Neutrophil (primary cell): ENCODE data around the gene DGLUCY.

Source experiments
- H3K27ac ChIP-seq: fragments of 200-600 bp; sonication (generic); 2 replicates; pipeline ENCODE4 v1.5.1; 2016; ENCODE audit warnings: mild to moderate bottlenecking, moderate library complexity
- H3K27me3 ChIP-seq: fragments of 200-600 bp; sonication (generic); 2 replicates; pipeline ENCODE4 v1.6.0; 2016; ENCODE audit warnings: mild to moderate bottlenecking
- H3K36me3 ChIP-seq: fragments of 200-600 bp; sonication (generic); 2 replicates; pipeline ENCODE4 v1.5.1; 2017
- H3K4me1 ChIP-seq, 2 experiments: fragments of 200-600 bp in 1 of 2; sonication (generic) in 1 of 2; 1 replicate in 1 of 2; 2 replicates in 1 of 2; pipeline versions ENCODE4 v1.5.1 to v1.6.1; 2013 to 2016; ENCODE audit warnings: low read depth in 1 of 2, low read length in 1 of 2, mild to moderate bottlenecking in 1 of 2, moderate library complexity in 1 of 2; ENCODE audit not compliant: control insufficient read depth in 1 of 2, insufficient read depth in 1 of 2
- H3K4me3 ChIP-seq, 2 experiments: fragments of 200-600 bp in 1 of 2; sonication (generic) in 1 of 2; 1 replicate in 1 of 2; 2 replicates in 1 of 2; pipeline ENCODE4 v1.5.1; 2013 to 2016; ENCODE audit warnings: low read depth in 1 of 2, low read length in 1 of 2, mild to moderate bottlenecking in 1 of 2, moderate library complexity in 1 of 2
- H3K9me3 ChIP-seq: fragments of 200-600 bp; sonication (generic); 2 replicates; pipeline ENCODE4 v1.5.1; 2016
- TF ChIP-seq, protein P1 (sequence below): fragments of 200-600 bp; sonication (generic); IDR thresholded peaks from 2 replicates; pipeline ENCODE4 v1.5.1; 2016; ENCODE audit warnings: antibody characterized with exemption

The DGLUCY gene

DNA sequence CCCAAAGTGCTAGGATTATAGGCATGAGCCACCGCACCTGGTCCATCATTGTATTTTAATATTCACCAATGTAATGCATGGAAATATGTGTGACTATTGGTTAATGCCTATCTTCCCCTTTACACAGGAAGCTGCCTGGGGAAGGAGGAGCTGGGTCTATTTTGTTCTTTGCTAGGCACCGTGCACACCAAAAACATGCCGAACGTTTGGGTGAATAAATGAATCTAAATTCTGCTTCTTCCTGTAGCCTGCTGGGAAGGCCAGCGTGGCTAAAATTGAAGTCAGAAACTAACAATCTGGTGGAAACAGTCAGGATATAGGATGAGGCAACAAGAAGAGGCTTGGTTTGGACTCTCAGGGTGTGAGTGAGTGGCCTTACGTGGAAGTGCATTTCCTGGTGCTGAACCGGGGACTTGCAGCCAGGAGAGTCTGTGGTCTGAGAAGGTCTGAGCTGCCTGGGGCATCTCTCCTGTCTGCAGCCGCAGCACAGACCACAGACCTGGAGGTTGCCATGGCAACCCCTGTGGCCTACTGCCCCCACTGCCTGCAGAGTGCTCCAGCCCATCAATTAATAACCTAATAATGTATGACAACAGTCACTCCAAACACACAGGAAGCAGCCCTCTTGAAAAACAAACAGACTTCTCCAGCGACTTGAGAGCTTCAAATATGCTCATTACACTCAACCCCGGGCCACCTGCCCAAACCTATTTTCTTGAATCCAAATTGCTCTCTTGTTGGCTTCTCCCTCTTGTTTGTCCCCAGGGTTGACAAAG is 136.2 kb downstream of the DGLUCY start:
- H3K4me3 ChIP-seq, result peak overlapping the region in 1 of 2 experiments; percentile 47
- peak overlapping the region; percentile 90 for H3K27ac ChIP-seq
- peaks cover 62 to 69% of the 10 kb centered on the region in 2 experiments for H3K4me1 ChIP-seq
- no peaks in the 10 kb centered on the region for H3K27me3 ChIP-seq
- H3K9me3 ChIP-seq, result no peaks in the 10 kb centered on the region
- TF ChIP-seq, protein P1, sequence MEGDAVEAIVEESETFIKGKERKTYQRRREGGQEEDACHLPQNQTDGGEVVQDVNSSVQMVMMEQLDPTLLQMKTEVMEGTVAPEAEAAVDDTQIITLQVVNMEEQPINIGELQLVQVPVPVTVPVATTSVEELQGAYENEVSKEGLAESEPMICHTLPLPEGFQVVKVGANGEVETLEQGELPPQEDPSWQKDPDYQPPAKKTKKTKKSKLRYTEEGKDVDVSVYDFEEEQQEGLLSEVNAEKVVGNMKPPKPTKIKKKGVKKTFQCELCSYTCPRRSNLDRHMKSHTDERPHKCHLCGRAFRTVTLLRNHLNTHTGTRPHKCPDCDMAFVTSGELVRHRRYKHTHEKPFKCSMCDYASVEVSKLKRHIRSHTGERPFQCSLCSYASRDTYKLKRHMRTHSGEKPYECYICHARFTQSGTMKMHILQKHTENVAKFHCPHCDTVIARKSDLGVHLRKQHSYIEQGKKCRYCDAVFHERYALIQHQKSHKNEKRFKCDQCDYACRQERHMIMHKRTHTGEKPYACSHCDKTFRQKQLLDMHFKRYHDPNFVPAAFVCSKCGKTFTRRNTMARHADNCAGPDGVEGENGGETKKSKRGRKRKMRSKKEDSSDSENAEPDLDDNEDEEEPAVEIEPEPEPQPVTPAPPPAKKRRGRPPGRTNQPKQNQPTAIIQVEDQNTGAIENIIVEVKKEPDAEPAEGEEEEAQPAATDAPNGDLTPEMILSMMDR, result peak; percentile 24
- H3K36me3 ChIP-seq, result no peaks in the 10 kb centered on the region

DNA sequence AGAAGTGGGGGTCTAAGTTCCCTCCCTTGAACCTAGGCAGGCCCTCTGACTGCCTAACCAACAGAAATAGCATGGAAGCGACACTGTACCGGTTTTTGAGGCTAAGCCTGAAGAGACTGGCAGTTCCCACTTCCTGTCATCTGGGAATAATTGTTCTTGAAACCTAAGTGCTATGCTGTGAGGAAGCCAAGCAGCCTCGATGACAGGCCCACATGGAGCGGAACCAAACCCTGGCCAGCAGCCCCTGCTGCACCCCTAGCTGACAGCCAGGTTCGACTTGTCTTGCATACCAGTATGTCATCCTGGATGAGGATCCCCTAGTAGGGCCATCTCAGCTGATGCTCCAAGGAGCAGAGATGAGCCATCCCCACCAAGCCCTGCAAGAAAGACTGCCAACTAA is 137.0 kb downstream of the DGLUCY start:
- Histone ChIP-seq H3K36me3 (no peaks in the 10 kb centered on the region), H3K4me1 (peaks cover 57 to 62% of the 10 kb centered on the region in 2 experiments), H3K4me3 (peak overlapping the region in 1 of 2 experiments; percentile 47), H3K27ac (peak overlapping the region; percentile 90), H3K9me3 (no peaks in the 10 kb centered on the region), H3K27me3 (peaks cover 2% of the 10 kb centered on the region)
- TF ChIP-seq, protein P1, result no peak

DNA sequence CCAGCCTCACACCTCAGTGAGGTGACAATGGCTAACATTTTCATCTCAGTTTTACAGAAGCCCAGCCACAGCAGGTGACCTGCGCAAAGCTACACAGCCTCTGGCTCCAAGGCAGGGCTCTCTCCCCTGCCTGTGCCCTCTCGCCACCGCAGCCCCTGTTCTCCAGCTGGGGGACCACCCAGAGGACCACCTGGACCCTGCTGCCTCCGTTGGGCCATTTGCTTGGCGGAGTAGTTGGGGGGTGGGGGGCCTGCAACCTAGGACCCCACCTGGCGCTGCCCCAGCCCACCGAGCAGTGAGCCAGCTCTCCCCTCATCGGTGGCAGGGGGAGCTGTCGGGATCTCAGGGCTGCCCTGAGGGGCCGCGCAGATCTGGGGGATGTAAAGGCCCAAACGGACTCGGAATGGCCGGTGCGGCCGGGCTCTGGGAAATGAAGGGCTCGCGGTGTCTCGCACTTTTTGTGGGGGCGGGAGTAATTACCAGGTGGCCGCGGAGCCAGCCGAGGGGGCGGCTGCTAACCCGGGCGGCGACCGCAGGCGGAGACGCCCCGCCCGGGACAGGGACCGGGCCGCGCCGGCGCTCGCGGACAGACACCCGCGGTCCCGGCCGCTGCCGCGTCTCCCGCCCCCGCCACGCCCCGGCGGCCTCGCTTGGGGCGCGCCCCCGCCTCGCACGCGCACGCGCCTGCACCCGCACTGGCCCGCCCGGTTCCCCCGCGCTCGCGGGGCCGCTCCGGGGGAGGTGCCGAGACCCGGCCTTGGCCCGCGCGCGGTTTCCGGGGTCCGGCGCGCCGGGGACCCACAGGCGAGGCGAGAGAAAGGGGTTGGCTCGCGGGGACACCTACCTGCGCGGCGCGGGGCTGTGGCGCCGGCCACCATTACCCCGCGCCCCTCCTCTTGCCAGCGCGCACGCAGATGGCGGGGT is 139.3 kb downstream of the DGLUCY start:
- peak overlapping the region; percentile 70 for H3K27ac ChIP-seq
- H3K36me3 ChIP-seq, result no peaks in the 10 kb centered on the region
- peaks cover 24% of the 10 kb centered on the region for H3K27me3 ChIP-seq
- TF ChIP-seq, protein P1, result no peak
- peak overlapping the region; percentile 65 to 66 for H3K4me3 ChIP-seq
- H3K9me3 ChIP-seq, result no peaks in the 10 kb centered on the region
- H3K4me1 ChIP-seq, result peaks cover 62 to 63% of the 10 kb centered on the region in 2 experiments

DNA sequence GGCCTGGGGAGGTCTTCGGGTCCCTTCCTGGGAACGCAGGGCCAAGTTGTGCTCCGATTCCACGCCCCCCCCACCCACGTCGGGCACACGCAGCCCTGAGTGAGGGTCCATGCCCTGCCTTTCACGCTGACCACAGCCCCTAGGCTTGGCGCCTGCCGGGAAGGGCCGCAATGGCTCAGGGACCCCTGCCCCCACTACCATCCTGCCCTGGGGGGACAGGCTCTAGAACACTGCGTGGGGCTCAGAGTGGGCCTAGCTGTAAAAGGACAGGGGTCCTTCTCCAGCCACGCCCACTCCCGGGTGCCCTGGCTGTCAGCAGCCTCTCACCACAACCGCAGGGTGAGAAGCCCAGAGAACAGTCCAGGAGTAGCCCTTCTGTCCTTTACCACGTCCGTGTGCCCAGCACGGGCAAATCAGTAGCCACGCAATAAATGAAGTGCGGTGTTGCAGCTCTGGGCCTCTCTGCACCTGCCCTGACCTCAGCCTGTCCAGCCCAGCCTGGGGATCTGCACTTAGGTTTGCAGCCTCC is 140.0 kb downstream of the DGLUCY start:
- Histone ChIP-seq H3K27ac (peak overlapping the region; percentile 70), H3K4me1 (peaks cover 58 to 59% of the 10 kb centered on the region in 2 experiments)

DNA sequence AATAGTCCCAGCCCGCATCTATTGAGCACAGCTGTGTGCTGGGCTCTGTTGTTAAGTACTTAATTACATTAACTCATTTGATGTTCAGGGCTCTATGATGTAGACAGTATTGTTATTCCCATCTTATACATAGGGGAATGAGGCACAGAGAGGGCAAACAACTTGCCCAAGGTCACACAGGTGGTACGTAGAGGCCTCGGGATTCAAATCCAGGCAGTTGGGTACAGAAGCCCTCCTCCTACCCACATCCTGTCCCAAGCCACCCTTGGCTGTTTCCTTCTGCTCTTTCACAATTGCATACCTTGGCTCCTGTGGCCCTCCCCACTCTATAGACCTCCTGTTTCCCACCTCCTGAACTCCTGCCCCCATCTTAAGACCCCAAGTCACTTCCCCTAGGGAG is 140.6 kb downstream of the DGLUCY start:
- TF ChIP-seq, protein P1, result no peak
- Histone ChIP-seq H3K27me3 (peaks cover 37% of the 10 kb centered on the region), H3K4me1 (peaks cover 52 to 53% of the 10 kb centered on the region in 2 experiments), H3K27ac (peak overlapping the region; percentile 70), H3K36me3 (no peaks in the 10 kb centered on the region), H3K4me3 (peak overlapping the region in 1 of 2 experiments; percentile 66), H3K9me3 (no peaks in the 10 kb centered on the region)

More for the DNA sequence above, 140.0 kb downstream of the DGLUCY start:
- no peaks in the 10 kb centered on the region for H3K9me3 ChIP-seq
- peaks cover 31% of the 10 kb centered on the region for H3K27me3 ChIP-seq
- H3K4me3 ChIP-seq, result peak overlapping the region; percentile 65 to 66
- H3K36me3 ChIP-seq, result no peaks in the 10 kb centered on the region
- TF ChIP-seq, protein P1, result no peak
